OCI-LY3 (cell line): ENCODE measurements around the gene SIK3.

Experiments used
- H2AFZ ChIP-seq: fragments of 200-600, 300-600 bp; shearing (Covaris generic); 2 replicates; pipeline ENCODE4 v1.6.0; 2014; ENCODE audit warnings: antibody characterized with exemption, low read depth, low read length
- H3K27ac ChIP-seq: fragments of 200-600, 300-600 bp; sonication (generic); 2 replicates; pipeline ENCODE4 v1.5.1; 2014; ENCODE audit warnings: mild to moderate bottlenecking, low read length, moderate library complexity, mixed read lengths
- H3K27me3 ChIP-seq: fragments of 200-600, 300-600 bp; sonication (generic); 2 replicates; pipeline ENCODE4 v1.6.1; 2014; ENCODE audit warnings: low read depth, low read length, mixed read lengths
- H3K36me3 ChIP-seq: fragments of 200-600, 300-600 bp; sonication (generic); replicated peaks from 2 replicates; pipeline ENCODE3; 2014; ENCODE audit warnings: low read depth, low read length, mixed read lengths
- H3K4me1 ChIP-seq: fragments of 300-600, 200-600 bp; sonication (generic); 2 replicates; pipeline ENCODE4 v1.6.1; 2014; ENCODE audit warnings: low read length, mixed read lengths
- H3K4me2 ChIP-seq: fragments of 200-600, 300-600 bp; sonication (generic); 2 replicates; pipeline ENCODE4 v1.6.1; 2014; ENCODE audit warnings: low read length, mixed read lengths
- H3K4me3 ChIP-seq: fragments of 300-600, 200-600 bp; sonication (generic); 2 replicates; pipeline ENCODE4 v1.5.1; 2014; ENCODE audit warnings: antibody characterized with exemption, mild to moderate bottlenecking, low read length, moderate library complexity
- H3K79me2 ChIP-seq: fragments of 300-600, 200-600 bp; shearing (Covaris generic); 2 replicates; pipeline ENCODE4 v1.6.1; 2014; ENCODE audit warnings: mild to moderate bottlenecking, low read length, mixed read lengths
- H3K9ac ChIP-seq: fragments of 300-600, 200-600 bp; shearing (Covaris generic); 2 replicates; pipeline ENCODE4 v1.6.0; 2014; ENCODE audit warnings: mild to moderate bottlenecking, low read length, moderate library complexity
- H3K9me3 ChIP-seq: fragments of 200-600, 300-600 bp; shearing (Covaris generic); 2 replicates; pipeline ENCODE4 v1.6.1; 2014; ENCODE audit warnings: low read length, mixed read lengths; ENCODE audit not compliant: insufficient read depth
- H4K20me1 ChIP-seq: fragments of 200-600, 300-600 bp; sonication (generic); 2 replicates; pipeline ENCODE4 v1.6.1; 2016; ENCODE audit warnings: low read length, mixed read lengths; ENCODE audit not compliant: insufficient read depth
- EZH2phosphoT487 ChIP-seq: fragments of 200-600 bp; shearing (Covaris generic); IDR thresholded peaks from 2 replicates; pipeline ENCODE4 v1.6.1; 2018; ENCODE audit warnings: antibody characterized with exemption, mixed run types, low read depth
- TF ChIP-seq, protein P1 (sequence below): fragments of 200-600, 300-600 bp; sonication (generic); IDR thresholded peaks from 2 replicates; pipeline ENCODE4 v1.5.1; 2014; ENCODE audit warnings: antibody characterized with exemption, low read length, low read depth

The SIK3 gene

GRCh38 chr11:117022526-117022925, 75.7 kb downstream of the SIK3 start:
- peaks cover 67% of the 10 kb centered on the region for H3K79me2 ChIP-seq
- H3K9me3 ChIP-seq = no peaks in the 10 kb centered on the region
- peaks cover 70% of the 10 kb centered on the region for H3K4me1 ChIP-seq
- no peaks in the 10 kb centered on the region for H3K27me3 ChIP-seq
- H4K20me1 ChIP-seq = peaks cover 67% of the 10 kb centered on the region
- no peak overlapping the region for H3K27ac ChIP-seq
- H2AFZ ChIP-seq = no peak overlapping the region
- H3K36me3 ChIP-seq = no peaks in the 10 kb centered on the region
- H3K4me3 ChIP-seq = no peak overlapping the region
- TF ChIP-seq, protein P1, sequence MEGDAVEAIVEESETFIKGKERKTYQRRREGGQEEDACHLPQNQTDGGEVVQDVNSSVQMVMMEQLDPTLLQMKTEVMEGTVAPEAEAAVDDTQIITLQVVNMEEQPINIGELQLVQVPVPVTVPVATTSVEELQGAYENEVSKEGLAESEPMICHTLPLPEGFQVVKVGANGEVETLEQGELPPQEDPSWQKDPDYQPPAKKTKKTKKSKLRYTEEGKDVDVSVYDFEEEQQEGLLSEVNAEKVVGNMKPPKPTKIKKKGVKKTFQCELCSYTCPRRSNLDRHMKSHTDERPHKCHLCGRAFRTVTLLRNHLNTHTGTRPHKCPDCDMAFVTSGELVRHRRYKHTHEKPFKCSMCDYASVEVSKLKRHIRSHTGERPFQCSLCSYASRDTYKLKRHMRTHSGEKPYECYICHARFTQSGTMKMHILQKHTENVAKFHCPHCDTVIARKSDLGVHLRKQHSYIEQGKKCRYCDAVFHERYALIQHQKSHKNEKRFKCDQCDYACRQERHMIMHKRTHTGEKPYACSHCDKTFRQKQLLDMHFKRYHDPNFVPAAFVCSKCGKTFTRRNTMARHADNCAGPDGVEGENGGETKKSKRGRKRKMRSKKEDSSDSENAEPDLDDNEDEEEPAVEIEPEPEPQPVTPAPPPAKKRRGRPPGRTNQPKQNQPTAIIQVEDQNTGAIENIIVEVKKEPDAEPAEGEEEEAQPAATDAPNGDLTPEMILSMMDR = no peak
- TF ChIP-seq EZH2phosphoT487 = no peak
- H3K4me2 ChIP-seq = peak overlapping the region; percentile 46
- H3K9ac ChIP-seq = no peak overlapping the region

DNA sequence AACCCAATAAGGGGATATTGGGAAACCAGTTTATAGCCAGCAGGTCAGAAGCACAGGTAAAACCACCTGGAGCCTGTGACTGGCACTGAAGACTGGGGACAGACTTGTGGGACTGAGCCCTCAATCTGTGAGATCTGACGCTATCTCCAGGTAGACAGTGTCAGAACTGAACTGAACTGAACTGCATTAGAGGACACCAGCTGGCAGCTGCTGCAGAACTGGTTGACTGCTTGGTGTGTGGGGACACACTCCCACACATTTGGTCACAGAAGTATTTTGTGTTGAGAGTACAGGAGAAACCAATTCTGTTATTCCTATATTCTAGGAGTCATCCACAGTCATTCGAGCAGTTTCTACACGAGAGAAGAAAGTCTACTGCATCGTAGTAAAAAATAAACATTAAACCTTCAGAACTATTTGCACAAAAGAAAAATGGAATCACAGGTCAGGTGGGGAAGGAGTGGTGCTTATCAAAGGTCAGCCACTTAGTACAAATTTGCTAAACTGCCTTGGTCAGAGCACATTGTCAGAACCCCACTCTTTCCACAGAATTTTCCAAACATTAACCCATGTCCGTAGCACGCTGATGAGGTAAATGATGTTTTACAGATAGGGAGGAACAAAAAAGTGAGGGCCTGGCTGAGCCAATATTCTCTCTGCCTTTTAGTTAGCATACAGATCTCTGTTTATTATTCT, 77.2 kb downstream of the SIK3 start:
- Histone ChIP-seq H3K27me3 (no peaks in the 10 kb centered on the region), H3K36me3 (peaks cover 4% of the 10 kb centered on the region), H3K79me2 (peaks cover 65% of the 10 kb centered on the region), H2AFZ (no peak overlapping the region), H3K27ac (no peak overlapping the region), H3K9me3 (no peaks in the 10 kb centered on the region), H3K4me3 (no peak overlapping the region), H3K9ac (no peak overlapping the region), H4K20me1 (peaks cover 61% of the 10 kb centered on the region), H3K4me1 (peaks cover 58% of the 10 kb centered on the region), H3K4me2 (peak overlapping the region; percentile 39; the same call in 1 of the 2 replicates)
- TF ChIP-seq, protein P1 = no peak
- no peak for TF ChIP-seq EZH2phosphoT487

DNA sequence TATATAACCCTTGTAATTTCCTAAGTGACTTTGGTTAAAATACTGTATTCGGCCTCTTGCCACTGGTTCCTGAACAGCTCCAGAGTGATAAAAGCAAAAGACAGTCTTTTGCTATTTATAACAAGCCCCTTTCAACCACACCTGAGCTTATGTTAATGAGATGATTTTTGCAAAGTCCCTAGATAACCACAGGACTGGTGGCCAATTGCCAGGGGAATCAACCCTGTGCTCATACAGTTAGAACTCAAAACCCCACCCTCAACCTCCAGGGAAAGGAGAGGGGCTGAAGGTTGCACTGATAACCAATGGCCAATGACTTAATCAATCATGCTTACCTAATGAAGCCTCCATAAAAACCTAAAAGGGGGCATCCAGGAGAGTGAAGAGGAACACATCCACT, 77.9 kb downstream of the SIK3 start:
- Histone ChIP-seq H3K27me3 (no peaks in the 10 kb centered on the region), H3K79me2 (peaks cover 59% of the 10 kb centered on the region), H3K27ac (no peak overlapping the region), H3K9ac (no peak overlapping the region), H3K4me1 (peaks cover 51% of the 10 kb centered on the region), H3K9me3 (no peaks in the 10 kb centered on the region), H4K20me1 (peaks cover 58% of the 10 kb centered on the region), H2AFZ (no peak overlapping the region), H3K4me3 (no peak overlapping the region), H3K36me3 (peaks cover 4% of the 10 kb centered on the region), H3K4me2 (peak overlapping the region; percentile 39)
- TF ChIP-seq EZH2phosphoT487 = no peak

GRCh38 chr11:117019871-117020270, 78.4 kb downstream of the SIK3 start:
- peaks cover 54% of the 10 kb centered on the region for H3K79me2 ChIP-seq
- TF ChIP-seq, protein P1 = no peak
- TF ChIP-seq EZH2phosphoT487 = no peak
- H2AFZ ChIP-seq = no peak overlapping the region
- peaks cover 54% of the 10 kb centered on the region for H4K20me1 ChIP-seq
- peaks cover 4% of the 10 kb centered on the region for H3K36me3 ChIP-seq
- H3K27ac ChIP-seq = no peak overlapping the region
- H3K9ac ChIP-seq = no peak overlapping the region
- no peaks in the 10 kb centered on the region for H3K9me3 ChIP-seq
- H3K4me1 ChIP-seq = peaks cover 46% of the 10 kb centered on the region
- H3K27me3 ChIP-seq = no peaks in the 10 kb centered on the region
- H3K4me2 ChIP-seq = peak overlapping the region; percentile 39
- no peak overlapping the region for H3K4me3 ChIP-seq
